Kidney (tissue), 14 donors: ENCODE measurements around the gene GAS6. TPM values are rescaled to one million over a fixed set of nuclear protein-coding genes. Genes with fewer than 3 reads are reported as not detected.

Experiments used
- DNase-seq, 5 donors: peaks; one replicate each; pipeline ENCODE4 v3.0.0-alpha.2; 2013 to 2020
- FAIRE-seq: peaks from 2 replicates; lab custom pipeline; 2012; peaks lifted over from hg19 to GRCh38; lab: Jason Lieb, UNC
- H3K27ac ChIP-seq, 2 donors: one replicate each; pipeline ENCODE4 v1.7.0; 2013; ENCODE audit warnings: low read depth in 2 of 2, low read length in 2 of 2, inconsistent platforms in 1 of 2
- H3K27me3 ChIP-seq: one replicate; pipeline ENCODE4 v1.7.1; 2013; ENCODE audit warnings: low read length, inconsistent platforms; ENCODE audit not compliant: control insufficient read depth, insufficient read depth
- H3K36me3 ChIP-seq, 3 donors: one replicate each; pipeline versions ENCODE4 v1.7.0 to v1.7.1; 2013; ENCODE audit warnings: low read length in 3 of 3, control low read depth in 1 of 3, inconsistent platforms in 1 of 3; ENCODE audit not compliant: insufficient read depth in 3 of 3, control insufficient read depth in 2 of 3
- H3K4me1 ChIP-seq, 3 donors: one replicate each; pipeline versions ENCODE4 v1.7.0 to v1.7.1; 2013; ENCODE audit warnings: low read length in 3 of 3, inconsistent platforms in 1 of 3, low read depth in 1 of 3; ENCODE audit not compliant: control insufficient read depth in 2 of 3, insufficient read depth in 2 of 3
- H3K4me3 ChIP-seq, 3 donors: one replicate each; pipeline versions ENCODE4 v1.7.0 to v1.8.1; 2013; ENCODE audit warnings: low read length in 3 of 3, control low read depth in 1 of 3, inconsistent platforms in 1 of 3
- H3K9ac ChIP-seq, 3 donors: one replicate each; pipeline versions ENCODE4 v1.7.0 to v1.7.1; 2013; ENCODE audit warnings: low read length in 3 of 3, control low read depth in 1 of 3, inconsistent platforms in 1 of 3
- H3K9me3 ChIP-seq, 3 donors: one replicate each; pipeline versions ENCODE4 v1.7.0 to v1.7.1; 2013; ENCODE audit warnings: low read length in 3 of 3, control low read depth in 1 of 3, inconsistent platforms in 1 of 3; ENCODE audit not compliant: control insufficient read depth in 2 of 3, insufficient read depth in 1 of 3
- intact Hi-C: fragments of 100-400 bp; cut with DNase I; formaldehyde crosslinking; loops from one replicate; pipeline ENCODE4 v1.11.1; 2022
- polyA plus RNA-seq: library from polyadenylated mRNA; stranded (reverse); fragments of 350-450 nt; fragmentation: Illumina TruSeq; extraction: RNeasy Lipid Tissue Mini Kit (QIAGEN cat#74804); gene quantifications from one replicate; pipeline ENCODE4 v1.2.3, GENCODE V29; 2014; ENCODE audit warnings: low read depth, low replicate concordance; ENCODE audit not compliant: insufficient read depth
- total RNA-seq: library from RNA; stranded (reverse); fragmentation: NEBNext Ultra II Directional; extraction: Animal tissue kit (Norgen Biotek cat#: 25700); gene quantifications from one replicate; pipeline ENCODE4 v1.2.1, GENCODE V29; 2021
- TF ChIP-seq, protein P1 (sequence below): IDR thresholded peaks from 3 replicates; pipeline ENCODE4 v1.5.1; 2012; ENCODE audit warnings: mild to moderate bottlenecking, moderate library complexity, borderline replicate concordance; ENCODE audit not compliant: insufficient read depth; ENCODE audit errors: extremely low read depth
- donor health status: control.
- donor health status: control.
- donor health status: control.
- donor health status: control.
- donor health status: control.
- donor health status: DM: yes; HTN: yes; CAD: no.
- donor health status: Normal renal cell carcinoma (clear cell type).

The GAS6 gene
- total and polyA plus RNA-seq, 2 donors from 2014 or later: 83.5 to 135 TPM

DNA sequence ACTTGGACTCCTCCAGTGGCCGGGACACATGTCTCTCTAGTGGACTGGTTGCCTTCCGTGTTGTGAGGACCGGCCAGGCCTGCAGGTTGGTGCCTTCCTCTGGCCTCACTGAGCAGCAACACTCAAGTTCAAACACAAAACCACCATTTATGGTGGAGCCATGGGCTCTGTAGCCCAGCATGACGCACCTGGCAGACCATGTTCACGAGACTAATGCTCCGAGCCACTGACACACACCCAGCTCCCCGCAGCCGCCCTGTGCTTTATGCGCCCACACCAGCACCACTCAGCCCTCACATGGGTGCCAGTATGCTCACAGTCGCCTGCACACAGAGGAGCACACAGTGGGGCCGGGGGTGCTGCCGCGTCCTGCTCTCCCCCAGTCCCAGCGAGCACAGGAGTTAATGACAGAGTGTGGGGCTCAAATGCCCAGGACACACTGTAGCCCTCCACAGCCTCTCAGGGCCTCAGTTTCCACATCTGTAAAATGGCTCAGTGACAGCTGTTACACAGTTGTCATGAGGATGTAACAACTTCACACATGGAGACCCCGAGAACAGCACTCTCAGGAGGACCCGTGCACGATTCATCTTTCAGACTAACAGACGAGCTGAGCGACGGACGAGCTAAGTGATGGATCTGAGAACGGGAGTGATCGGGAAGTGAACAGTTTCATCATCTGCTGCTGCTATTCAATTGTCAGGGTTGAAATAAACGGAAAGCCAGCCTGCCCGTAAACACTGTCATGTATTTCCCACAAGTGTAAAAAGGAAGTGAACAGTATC lies 7.8 kb downstream of the GAS6 start:
- Histone ChIP-seq H3K36me3 (peaks cover 2 to 14% (median 6%) of the 10 kb centered on the region in 3 donors), H3K4me3 (no peak overlapping the region), H3K27ac (no peak overlapping the region), H3K4me1 (peaks cover 0 to 71% (median 40%) of the 10 kb centered on the region in 3 donors), H3K27me3 (no peaks in the 10 kb centered on the region), H3K9me3 (peaks cover 0 to 7% (median 0%) of the 10 kb centered on the region in 3 donors), H3K9ac (no peak overlapping the region)
- intact Hi-C loops: no loop called here
- FAIRE-seq (no peak), DNase-seq (peak in 3 of 5 donors; percentile 7 to 51 (median 33))
- TF ChIP-seq, protein P1, sequence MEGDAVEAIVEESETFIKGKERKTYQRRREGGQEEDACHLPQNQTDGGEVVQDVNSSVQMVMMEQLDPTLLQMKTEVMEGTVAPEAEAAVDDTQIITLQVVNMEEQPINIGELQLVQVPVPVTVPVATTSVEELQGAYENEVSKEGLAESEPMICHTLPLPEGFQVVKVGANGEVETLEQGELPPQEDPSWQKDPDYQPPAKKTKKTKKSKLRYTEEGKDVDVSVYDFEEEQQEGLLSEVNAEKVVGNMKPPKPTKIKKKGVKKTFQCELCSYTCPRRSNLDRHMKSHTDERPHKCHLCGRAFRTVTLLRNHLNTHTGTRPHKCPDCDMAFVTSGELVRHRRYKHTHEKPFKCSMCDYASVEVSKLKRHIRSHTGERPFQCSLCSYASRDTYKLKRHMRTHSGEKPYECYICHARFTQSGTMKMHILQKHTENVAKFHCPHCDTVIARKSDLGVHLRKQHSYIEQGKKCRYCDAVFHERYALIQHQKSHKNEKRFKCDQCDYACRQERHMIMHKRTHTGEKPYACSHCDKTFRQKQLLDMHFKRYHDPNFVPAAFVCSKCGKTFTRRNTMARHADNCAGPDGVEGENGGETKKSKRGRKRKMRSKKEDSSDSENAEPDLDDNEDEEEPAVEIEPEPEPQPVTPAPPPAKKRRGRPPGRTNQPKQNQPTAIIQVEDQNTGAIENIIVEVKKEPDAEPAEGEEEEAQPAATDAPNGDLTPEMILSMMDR: no peak

GRCh38 chr13:113855012-113855921 lies 8.6 kb downstream of the GAS6 start:
- Histone ChIP-seq H3K27ac (no peak overlapping the region), H3K27me3 (no peaks in the 10 kb centered on the region), H3K4me3 (no peak overlapping the region), H3K9me3 (peaks cover 0 to 7% (median 0%) of the 10 kb centered on the region in 3 donors), H3K36me3 (peaks cover 2 to 14% (median 6%) of the 10 kb centered on the region in 3 donors), H3K4me1 (peaks cover 0 to 66% (median 35%) of the 10 kb centered on the region in 3 donors), H3K9ac (no peak overlapping the region)
- no peak for FAIRE-seq
- intact Hi-C loops: no loop called here
- DNase-seq: peak in 3 of 5 donors; percentile 8 to 57 (median 32)
- TF ChIP-seq, protein P1: no peak

- H3K4me1 ChIP-seq: peaks cover 0 to 61% (median 39%) of the 10 kb centered on the region in 3 donors
- no peak for FAIRE-seq
- no peaks in the 10 kb centered on the region for H3K27me3 ChIP-seq
- H3K4me3 ChIP-seq: no peak overlapping the region
- H3K36me3 ChIP-seq: peaks cover 1 to 12% (median 4%) of the 10 kb centered on the region in 3 donors
- peak in 4 of 5 donors; percentile 17 to 75 (median 46) for DNase-seq
- no peak overlapping the region for H3K9ac ChIP-seq
- peaks cover 0 to 6% (median 0%) of the 10 kb centered on the region in 3 donors for H3K9me3 ChIP-seq
- H3K27ac ChIP-seq: peak overlapping the region; percentile 40 to 76
- TF ChIP-seq, protein P1: no peak
- intact Hi-C loops: no loop called here
Observed at GRCh38 chr13:113854238-113855011, 9.5 kb downstream of the GAS6 start.
